ENCODE data around the gene WDFY4. TPM values are rescaled to one million over a fixed set of nuclear protein-coding genes. Genes with fewer than 3 reads are reported as not detected.

The WDFY4 gene
- total RNA-seq, 1 donor from 2014 or later, result 4.3 TPM

GRCh38 chr10:48958598-48959190, 274.0 kb downstream of the WDFY4 start:
- Mint-ChIP-seq H3K4me1 (no peaks in the 10 kb centered on the region), H3K9me3 (no peaks in the 10 kb centered on the region), H3K4me3 (no peak overlapping the region), H3K36me3 (no peaks in the 10 kb centered on the region), H3K27me3 (ENCODE audit: low read depth) (peaks cover 27% of the 10 kb centered on the region), H3K27ac (no peak overlapping the region)
- no peak for TF ChIP-seq CTCF (IDR thresholded peaks at IDR 0.05; ENCODE audit: unreplicated experiment)
- no peak for DNase-seq (ENCODE audit: low spot score in 2 of 2, unreplicated experiment in 2 of 2)

- no peak for DNase-seq (ENCODE audit: low spot score in 2 of 2, unreplicated experiment in 2 of 2)
- Mint-ChIP-seq H3K9me3 (no peaks in the 10 kb centered on the region), H3K4me1 (no peaks in the 10 kb centered on the region), H3K4me3 (no peak overlapping the region), H3K36me3 (no peaks in the 10 kb centered on the region), H3K27me3 (ENCODE audit: low read depth) (peaks cover 53% of the 10 kb centered on the region), H3K27ac (no peak overlapping the region)
- no peak for TF ChIP-seq CTCF (IDR thresholded peaks at IDR 0.05; ENCODE audit: unreplicated experiment)
These were observed 279.4 kb downstream of the WDFY4 start for GRCh38 chr10:48964038-48964437.

GRCh38 chr10:48965460-48965859, 280.8 kb downstream of the WDFY4 start:
- Mint-ChIP-seq H3K27me3 (ENCODE audit: low read depth) (peaks cover 56% of the 10 kb centered on the region), H3K36me3 (no peaks in the 10 kb centered on the region), H3K4me1 (no peaks in the 10 kb centered on the region), H3K9me3 (no peaks in the 10 kb centered on the region), H3K4me3 (no peak overlapping the region), H3K27ac (no peak overlapping the region)
- DNase-seq (ENCODE audit: low spot score in 2 of 2, unreplicated experiment in 2 of 2), result no peak
- TF ChIP-seq CTCF (IDR thresholded peaks at IDR 0.05; ENCODE audit: unreplicated experiment), result no peak

GRCh38 chr10:48968036-48968435, 283.4 kb downstream of the WDFY4 start:
- no peaks in the 10 kb centered on the region for H3K4me1 Mint-ChIP-seq
- TF ChIP-seq CTCF (IDR thresholded peaks at IDR 0.05; ENCODE audit: unreplicated experiment), result no peak
- H3K27me3 Mint-ChIP-seq (ENCODE audit: low read depth), result peaks cover 55% of the 10 kb centered on the region
- no peaks in the 10 kb centered on the region for H3K36me3 Mint-ChIP-seq
- no peak overlapping the region for H3K4me3 Mint-ChIP-seq
- H3K27ac Mint-ChIP-seq, result no peak overlapping the region
- peaks cover 6% of the 10 kb centered on the region for H3K9me3 Mint-ChIP-seq
- DNase-seq (ENCODE audit: low spot score in 2 of 2, unreplicated experiment in 2 of 2), result no peak

GRCh38 chr10:48970046-48970445, 285.4 kb downstream of the WDFY4 start:
- H3K27me3 Mint-ChIP-seq (ENCODE audit: low read depth), result peaks cover 55% of the 10 kb centered on the region
- no peak for DNase-seq (ENCODE audit: low spot score in 2 of 2, unreplicated experiment in 2 of 2)
- no peaks in the 10 kb centered on the region for H3K4me1 Mint-ChIP-seq
- no peak overlapping the region for H3K27ac Mint-ChIP-seq
- no peaks in the 10 kb centered on the region for H3K36me3 Mint-ChIP-seq
- H3K4me3 Mint-ChIP-seq, result no peak overlapping the region
- H3K9me3 Mint-ChIP-seq, result peaks cover 7% of the 10 kb centered on the region
- no peak for TF ChIP-seq CTCF (IDR thresholded peaks at IDR 0.05; ENCODE audit: unreplicated experiment)

GRCh38 chr10:48970654-48971053, 286.0 kb downstream of the WDFY4 start:
- H3K9me3 Mint-ChIP-seq, result peaks cover 7% of the 10 kb centered on the region
- H3K4me3 Mint-ChIP-seq, result no peak overlapping the region
- no peaks in the 10 kb centered on the region for H3K4me1 Mint-ChIP-seq
- no peak for TF ChIP-seq CTCF (IDR thresholded peaks at IDR 0.05; ENCODE audit: unreplicated experiment)
- peaks cover 56% of the 10 kb centered on the region for H3K27me3 Mint-ChIP-seq (ENCODE audit: low read depth)
- no peak overlapping the region for H3K27ac Mint-ChIP-seq
- no peaks in the 10 kb centered on the region for H3K36me3 Mint-ChIP-seq
- DNase-seq (ENCODE audit: low spot score in 2 of 2, unreplicated experiment in 2 of 2), result no peak

All from mesothelial cell of epicardium (in vitro differentiated cells).